IMR-90 (cell line): ENCODE results near the gene GPR35. TPM values are rescaled to one million over a fixed set of nuclear protein-coding genes. Genes with fewer than 3 reads are reported as not detected.

ENCODE experiments used
- ATAC-seq: fragments of 200-7000 bp; cut with Tn5 transposase; 2 replicates; pipeline ENCODE4 v1.9.1; 2020; ENCODE audit warnings: low read depth, mild to moderate bottlenecking, moderate library complexity
- BruUV-seq: library from RNA; stranded (reverse); fragments of 400-500 nt; replicated peaks from 2 replicates; lab custom pipeline; 2021; lab: Mats Ljungman, UMichigan
- CTCF ChIA-PET: fragments of 300-600 bp; formaldehyde crosslinking; extraction: SDS; loops from one replicate; lab custom pipeline; 2021; ENCODE audit warnings: antibody characterized with exemption; lab: Yijun Ruan, JAX
- POLR2A ChIA-PET: fragments of 300-600 bp; sonication (Branson Sonifier 250); formaldehyde crosslinking; loops from one replicate; lab custom pipeline; 2022; ENCODE audit warnings: antibody characterized with exemption; ENCODE audit not compliant: unreplicated experiment; lab: Charles Lee
- DNase-seq: peaks from one replicate; pipeline ENCODE4 v3.0.0; 2013
- H2AFZ ChIP-seq: replicated peaks from 2 replicates; pipeline ENCODE3; 2013; ENCODE audit warnings: low read length, mild to moderate bottlenecking; ENCODE audit not compliant: poor library complexity
- H2AK5ac ChIP-seq: 2 replicates; pipeline ENCODE4 v1.6.1; 2013; ENCODE audit warnings: low read depth, low read length, inconsistent platforms
- H2AK9ac ChIP-seq: replicated peaks from 2 replicates; pipeline ENCODE3; 2013; ENCODE audit warnings: mild to moderate bottlenecking, low read depth, low read length, moderate library complexity; ENCODE audit not compliant: poor library complexity
- H2BK120ac ChIP-seq: 2 replicates; pipeline ENCODE4 v1.6.1; 2013; ENCODE audit warnings: low read depth, low read length, inconsistent platforms
- H2BK15ac ChIP-seq: 3 replicates; pipeline ENCODE4 v1.6.1; 2013; ENCODE audit warnings: low read depth, low read length, inconsistent platforms
- H2BK20ac ChIP-seq: 2 replicates; pipeline ENCODE4 v1.6.1; 2013; ENCODE audit warnings: low read depth, mild to moderate bottlenecking, inconsistent platforms, low read length, moderate library complexity
- H2BK5ac ChIP-seq: 2 replicates; pipeline ENCODE4 v1.6.1; 2013; ENCODE audit warnings: mild to moderate bottlenecking, low read depth, low read length, inconsistent platforms; ENCODE audit not compliant: poor library complexity, severe bottlenecking
- H3K14ac ChIP-seq: replicated peaks from 2 replicates; pipeline ENCODE4 v1.6.1; 2013; ENCODE audit warnings: low read depth, low read length, inconsistent platforms
- H3K18ac ChIP-seq: 2 replicates; pipeline ENCODE4 v1.6.1; 2013; ENCODE audit warnings: low read depth, low read length, control low read depth
- H3K23ac ChIP-seq: 2 replicates; pipeline ENCODE4 v1.6.1; 2013; ENCODE audit warnings: low read depth, low read length, inconsistent platforms
- H3K27ac ChIP-seq: 2 replicates; pipeline ENCODE4 v1.5.1; 2013; ENCODE audit warnings: mild to moderate bottlenecking, control low read depth, low read length; ENCODE audit not compliant: insufficient read depth
- H3K27me3 ChIP-seq: 2 replicates; pipeline ENCODE4 v1.6.1; 2013; ENCODE audit warnings: low read length; ENCODE audit not compliant: control insufficient read depth, insufficient read depth
- H3K36me3 ChIP-seq: 2 replicates; pipeline ENCODE4 v1.6.1; 2013; ENCODE audit warnings: low read length, mixed read lengths; ENCODE audit not compliant: control insufficient read depth, insufficient read depth
- H3K4ac ChIP-seq: 2 replicates; pipeline ENCODE4 v1.6.1; 2013; ENCODE audit warnings: low read depth, low read length, inconsistent platforms
- H3K4me1 ChIP-seq: 2 replicates; pipeline ENCODE4 v1.6.1; 2013; ENCODE audit warnings: low read length, mixed read lengths; ENCODE audit not compliant: control insufficient read depth, insufficient read depth
- H3K4me2 ChIP-seq: 2 replicates; pipeline ENCODE4 v1.6.1; 2013; ENCODE audit warnings: low read depth, mild to moderate bottlenecking, control low read depth, low read length, moderate library complexity
- H3K4me3 ChIP-seq: 2 replicates; pipeline ENCODE4 v1.5.1; 2013; ENCODE audit warnings: low read depth, mild to moderate bottlenecking, control low read depth, low read length, moderate library complexity; ENCODE audit not compliant: insufficient read depth
- H3K56ac ChIP-seq: 2 replicates; pipeline ENCODE4 v1.6.1; 2013; ENCODE audit warnings: low read length, inconsistent platforms; ENCODE audit not compliant: insufficient read depth; ENCODE audit errors: extremely low read depth
- H3K79me1 ChIP-seq, 2 experiments: 2 replicates each; pipeline ENCODE4 v1.6.1; 2013; ENCODE audit warnings: low read length in 2 of 2, inconsistent platforms in 1 of 2, low read depth in 1 of 2
- H3K9ac ChIP-seq: 2 replicates; pipeline ENCODE4 v1.6.1; 2013; ENCODE audit warnings: low read depth, low read length, control low read depth
- H3K9me1 ChIP-seq: 2 replicates; pipeline ENCODE4 v1.6.1; 2013; ENCODE audit warnings: low read length, inconsistent platforms; ENCODE audit not compliant: insufficient read depth
- H3K9me3 ChIP-seq: 2 replicates; pipeline ENCODE4 v1.6.1; 2013; ENCODE audit warnings: low read length; ENCODE audit not compliant: control insufficient read depth, insufficient read depth
- H4K20me1 ChIP-seq: 2 replicates; pipeline ENCODE4 v1.6.1; 2013; ENCODE audit warnings: low read length, inconsistent platforms; ENCODE audit not compliant: insufficient read depth
- H4K5ac ChIP-seq: 2 replicates; pipeline ENCODE4 v1.6.1; 2013; ENCODE audit warnings: mild to moderate bottlenecking, low read depth, low read length, control low read depth
- H4K8ac ChIP-seq, 2 experiments: 2 replicates each; pipeline ENCODE4 v1.6.1; 2013; ENCODE audit warnings: low read depth in 2 of 2, low read length in 2 of 2, control low read depth in 1 of 2, inconsistent platforms in 1 of 2
- H4K91ac ChIP-seq: 2 replicates; pipeline ENCODE4 v1.6.1; 2013; ENCODE audit warnings: low read depth, low read length, inconsistent platforms; ENCODE audit not compliant: insufficient read depth
- BHLHE40 ChIP-seq: fragments of 150-350 bp; IDR thresholded peaks from 2 replicates; pipeline ENCODE4 v1.6.1; 2016; ENCODE audit warnings: mild to moderate bottlenecking, low read depth, low read length
- CEBPB ChIP-seq: IDR thresholded peaks from 2 replicates; pipeline ENCODE4 v1.6.1; 2012; ENCODE audit warnings: low read depth, low read length, improper control_type of control experiment
- CHD1 ChIP-seq: IDR thresholded peaks from 2 replicates; pipeline ENCODE4 v1.6.1; 2012; ENCODE audit warnings: low read depth, low read length, improper control_type of control experiment
- CTCF ChIP-seq: conservative IDR thresholded peaks from 2 replicates; pipeline ENCODE4 v1.5.1; 2012; ENCODE audit warnings: mild to moderate bottlenecking, low read depth, low read length, improper control_type of control experiment
- ELK1 ChIP-seq: fragments of 150-350 bp; IDR thresholded peaks from 2 replicates; pipeline ENCODE4 v1.6.1; 2016; ENCODE audit warnings: low read depth, mild to moderate bottlenecking, low read length, moderate library complexity, borderline replicate concordance
- MAFK ChIP-seq: IDR thresholded peaks from 2 replicates; pipeline ENCODE4 v1.6.1; 2012; ENCODE audit warnings: low read depth, low read length, improper control_type of control experiment
- MAZ ChIP-seq: IDR thresholded peaks from 2 replicates; pipeline ENCODE4 v1.6.1; 2012; ENCODE audit warnings: low read depth, mild to moderate bottlenecking, low read length, improper control_type of control experiment, moderate library complexity, borderline replicate concordance
- MXI1 ChIP-seq: IDR thresholded peaks from 2 replicates; pipeline ENCODE4 v1.6.1; 2012; ENCODE audit warnings: low read depth, mild to moderate bottlenecking, low read length, moderate library complexity, borderline replicate concordance
- NFE2L2 ChIP-seq: fragments of 150-350 bp; IDR thresholded peaks from 2 replicates; pipeline ENCODE4 v1.6.1; 2016; ENCODE audit warnings: low read depth, mild to moderate bottlenecking, low read length
- POLR2A ChIP-seq: IDR thresholded peaks from 2 replicates; pipeline ENCODE4 v1.6.1; 2012; ENCODE audit warnings: mild to moderate bottlenecking, low read depth, low read length
- RAD21 ChIP-seq: IDR thresholded peaks from 2 replicates; pipeline ENCODE4 v1.6.1; 2012; ENCODE audit warnings: low read length, improper control_type of control experiment
- RCOR1 ChIP-seq: IDR thresholded peaks from 2 replicates; pipeline ENCODE4 v1.6.1; 2012; ENCODE audit warnings: mild to moderate bottlenecking, low read length, improper control_type of control experiment; ENCODE audit not compliant: insufficient replicate concordance
- RFX5 ChIP-seq: IDR thresholded peaks from 2 replicates; pipeline ENCODE4 v1.8.0; 2012; ENCODE audit warnings: low read depth, mild to moderate bottlenecking, low read length, moderate library complexity
- SMC3 ChIP-seq: fragments of 150-350 bp; IDR thresholded peaks from 2 replicates; pipeline ENCODE4 v1.6.1; 2016; ENCODE audit warnings: low read depth, mild to moderate bottlenecking, antibody characterized with exemption, low read length, moderate library complexity
- USF2 ChIP-seq: fragments of 150-350 bp; IDR thresholded peaks from 2 replicates; pipeline ENCODE4 v1.6.1; 2017; ENCODE audit warnings: mild to moderate bottlenecking, antibody characterized with exemption, low read length, low read depth
- WGBS, 2 experiments: methylation state at CpG; one replicate each; pipeline versions ENCODE4 v1.1.5 to v1.1.7; 2013; ENCODE audit warnings: missing lambda C conversion rate in 2 of 2; ENCODE audit not compliant: insufficient read length in 1 of 2; ENCODE audit errors: extremely low coverage in 2 of 2; 5-methylcytosine and 5-hydroxymethylcytosine counted together
- dilution Hi-C: fragments of 300-500 bp; cut with HindIII; formaldehyde crosslinking; loops from one replicate; pipeline ENCODE4 v1.14.3; 2018; ENCODE audit warnings: low sequenced_read_pairs; ENCODE audit not compliant: unreplicated experiment
- in situ Hi-C: fragments of 300-500 bp; cut with MboI; formaldehyde crosslinking; loops from 3 replicates; pipeline ENCODE4 v1.14.3; 2019; ENCODE audit warnings: low sequenced_read_pairs, inconsistent platforms, mixed read lengths
- intact Hi-C: fragments of 100-400 bp; cut with micrococcal nuclease; formaldehyde crosslinking; loops from 2 replicates; pipeline ENCODE4 v1.10.0; 2022
- polyA plus RNA-seq, 3 experiments: library from polyadenylated mRNA; depleted of rRNA; stranded (reverse); fragments of >200 nt; gene quantifications; 2 replicates each; pipeline ENCODE4 v1.2.3, GENCODE V29; 2012; ENCODE audit warnings: low replicate concordance in 1 of 3
- total RNA-seq: library from RNA; depleted of rRNA; stranded (reverse); fragments of >200 nt; gene quantifications from 2 replicates; pipeline ENCODE4 v1.2.3, GENCODE V29; 2012

The GPR35 gene
- total and polyA plus RNA-seq, 2 of the 4 experiments (the other 2 are of a cell fraction): 0.31 TPM; not detected in 1

- Histone ChIP-seq H3K23ac (no peak overlapping the region; the same call in 1 of the 2 replicates), H3K36me3 (no peaks in the 10 kb centered on the region), H3K9me1 (no peaks in the 10 kb centered on the region), H3K27ac (no peak overlapping the region), H3K18ac (no peak overlapping the region), H4K20me1 (no peaks in the 10 kb centered on the region), H3K79me1 (no peaks in the 10 kb centered on the region), H3K4me2 (no peak overlapping the region), H3K4me3 (no peak overlapping the region), H4K91ac (no peak overlapping the region), H2BK120ac (no peak overlapping the region), H3K4me1 (no peaks in the 10 kb centered on the region), H3K9ac (no peak overlapping the region), H3K9me3 (no peaks in the 10 kb centered on the region; the same call in none of the 2 replicates), H2BK5ac (no peak overlapping the region), H2AK5ac (no peak overlapping the region), H3K27me3 (no peaks in the 10 kb centered on the region), H2AFZ (no peak overlapping the region), H4K8ac (no peak overlapping the region), H2AK9ac (peak overlapping the region; percentile 16), H2BK15ac (no peak overlapping the region), H2BK20ac (no peak overlapping the region), H3K14ac (no peak overlapping the region), H3K56ac (no peak overlapping the region), H3K4ac (no peak overlapping the region), H4K5ac (no peak overlapping the region)
- in situ Hi-C loops (no loop called here), dilution Hi-C loops (no loop called here), intact Hi-C loops (no loop called here)
- ChIA-PET POLR2A (no interaction called here), CTCF (no interaction called here)
- WGBS, 2 experiments: no CpG with 5 or more reads among the region's 7 CpGs
- TF ChIP-seq BHLHE40 (no peak), MAZ (no peak), MAFK (no peak), CEBPB (no peak), SMC3 (no peak), RFX5 (no peak), CTCF (no peak), RAD21 (no peak), POLR2A (no peak), NFE2L2 (no peak), ELK1 (no peak), MXI1 (no peak), RCOR1 (no peak), CHD1 (no peak), USF2 (no peak)
- DNase-seq (no peak), ATAC-seq (no peak)
- no TSS peak for BruUV-seq
Observed at GRCh38 chr2:240620859-240621258, 4.4 kb upstream of the GPR35 start.
